ENCODE results near the gene MRPL20. TPM values are rescaled to one million over a fixed set of nuclear protein-coding genes. Genes with fewer than 3 reads are reported as not detected.

The MRPL20 gene
- total RNA-seq, 1 donor from 2014 or later, result 150 TPM

DNA sequence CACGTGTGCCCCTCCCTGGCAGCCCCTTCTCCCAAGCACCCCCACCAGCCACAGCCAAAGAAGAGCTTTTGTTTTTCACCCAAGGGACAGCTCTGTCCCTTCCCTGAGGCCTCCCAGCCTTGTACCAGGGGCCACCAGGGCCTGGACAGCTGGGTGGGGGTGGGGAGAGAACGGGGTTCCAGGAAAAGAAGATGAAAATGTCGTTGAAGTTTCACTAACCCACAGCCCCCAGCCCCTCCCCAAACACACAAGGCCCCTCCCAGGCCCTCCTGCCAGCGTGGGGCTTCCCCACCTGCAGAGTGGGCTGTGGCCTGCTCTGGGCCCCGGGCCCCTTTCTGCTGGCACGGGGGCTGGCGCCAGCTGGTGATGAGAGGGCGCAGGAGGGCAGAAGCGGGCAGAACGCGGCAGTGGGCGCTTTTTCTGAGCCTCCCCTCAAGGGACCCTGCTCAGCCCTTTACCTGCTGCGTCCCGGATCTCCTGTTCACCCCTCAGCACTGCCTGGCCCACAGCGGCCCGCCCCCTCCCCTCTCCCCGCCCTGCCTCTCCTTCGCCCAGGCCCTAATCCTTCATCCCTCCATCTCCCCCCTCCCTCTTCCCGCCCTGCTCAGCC lies 19.5 kb upstream of the MRPL20 start:
- TF ChIP-seq, protein P1, sequence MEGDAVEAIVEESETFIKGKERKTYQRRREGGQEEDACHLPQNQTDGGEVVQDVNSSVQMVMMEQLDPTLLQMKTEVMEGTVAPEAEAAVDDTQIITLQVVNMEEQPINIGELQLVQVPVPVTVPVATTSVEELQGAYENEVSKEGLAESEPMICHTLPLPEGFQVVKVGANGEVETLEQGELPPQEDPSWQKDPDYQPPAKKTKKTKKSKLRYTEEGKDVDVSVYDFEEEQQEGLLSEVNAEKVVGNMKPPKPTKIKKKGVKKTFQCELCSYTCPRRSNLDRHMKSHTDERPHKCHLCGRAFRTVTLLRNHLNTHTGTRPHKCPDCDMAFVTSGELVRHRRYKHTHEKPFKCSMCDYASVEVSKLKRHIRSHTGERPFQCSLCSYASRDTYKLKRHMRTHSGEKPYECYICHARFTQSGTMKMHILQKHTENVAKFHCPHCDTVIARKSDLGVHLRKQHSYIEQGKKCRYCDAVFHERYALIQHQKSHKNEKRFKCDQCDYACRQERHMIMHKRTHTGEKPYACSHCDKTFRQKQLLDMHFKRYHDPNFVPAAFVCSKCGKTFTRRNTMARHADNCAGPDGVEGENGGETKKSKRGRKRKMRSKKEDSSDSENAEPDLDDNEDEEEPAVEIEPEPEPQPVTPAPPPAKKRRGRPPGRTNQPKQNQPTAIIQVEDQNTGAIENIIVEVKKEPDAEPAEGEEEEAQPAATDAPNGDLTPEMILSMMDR (conservative IDR thresholded peaks at IDR 0.05; ENCODE audit: low read depth, low read length), result no peak
- no peak for DNase-seq (ENCODE audit: low read depth)
- H3K4me3 ChIP-seq (ENCODE audit: low read depth, low read length), result no peak overlapping the region

DNA sequence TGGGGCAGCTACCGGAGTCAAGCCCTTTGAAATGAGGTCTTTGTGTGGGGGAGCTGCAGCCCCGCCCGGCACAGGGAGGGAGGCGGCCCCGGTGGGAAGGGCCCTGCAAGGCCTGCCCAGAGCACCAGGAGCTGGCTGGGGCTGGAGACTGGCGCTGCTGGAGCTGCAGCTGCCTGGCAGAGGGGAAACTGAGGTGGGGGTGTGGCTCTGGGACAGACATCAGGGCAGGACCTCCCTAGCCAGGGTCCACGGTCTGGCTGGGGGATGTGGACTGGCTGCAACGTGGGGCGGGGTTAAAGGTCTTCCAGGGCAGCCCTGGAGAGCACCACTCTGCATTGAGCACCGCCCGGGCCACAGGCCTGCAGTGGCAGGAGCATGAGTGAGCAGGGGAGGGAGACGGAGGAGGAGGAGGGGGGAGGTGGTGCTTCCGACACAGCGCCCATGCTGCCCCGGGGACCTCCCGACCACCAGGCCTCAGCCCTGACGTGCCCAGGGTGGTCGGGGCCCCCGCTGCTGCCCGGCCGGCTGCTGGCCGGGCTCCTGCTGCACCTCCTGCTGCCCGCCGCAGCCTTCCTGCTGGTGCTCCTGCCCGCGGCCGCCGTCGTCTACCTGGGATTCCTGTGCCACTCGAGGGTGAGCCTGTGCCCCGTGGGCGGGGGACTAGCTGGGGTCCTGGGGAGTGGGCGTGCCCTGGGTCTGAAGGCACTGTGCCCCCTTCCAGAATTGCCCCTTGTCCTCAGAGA lies 18.8 kb upstream of the MRPL20 start:
- H3K4me3 ChIP-seq (ENCODE audit: low read depth, low read length), result no peak overlapping the region
- no peak for DNase-seq (ENCODE audit: low read depth)
- TF ChIP-seq, protein P1 (conservative IDR thresholded peaks at IDR 0.05; ENCODE audit: low read depth, low read length), result no peak

DNA sequence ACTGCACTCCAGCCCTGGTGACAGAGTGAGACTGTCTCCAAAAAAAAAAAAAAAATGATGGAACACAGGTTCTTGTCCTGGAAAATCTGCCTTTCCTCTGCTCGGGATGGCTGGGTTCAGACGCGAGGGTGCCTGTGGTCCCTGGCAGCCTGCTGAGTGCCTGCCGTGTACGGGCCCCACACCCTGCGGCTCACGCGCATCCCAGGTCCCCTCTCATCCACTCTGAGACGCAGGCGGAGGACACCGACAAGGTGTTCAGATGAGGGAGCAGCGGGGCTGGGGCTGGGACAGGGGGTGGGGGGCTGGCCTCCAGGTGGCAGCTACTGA lies 18.3 kb upstream of the MRPL20 start:
- no peak for DNase-seq (ENCODE audit: low read depth)
- TF ChIP-seq, protein P1 (conservative IDR thresholded peaks at IDR 0.05; ENCODE audit: low read depth, low read length), result no peak
- H3K4me3 ChIP-seq (ENCODE audit: low read depth, low read length), result no peak overlapping the region

DNA sequence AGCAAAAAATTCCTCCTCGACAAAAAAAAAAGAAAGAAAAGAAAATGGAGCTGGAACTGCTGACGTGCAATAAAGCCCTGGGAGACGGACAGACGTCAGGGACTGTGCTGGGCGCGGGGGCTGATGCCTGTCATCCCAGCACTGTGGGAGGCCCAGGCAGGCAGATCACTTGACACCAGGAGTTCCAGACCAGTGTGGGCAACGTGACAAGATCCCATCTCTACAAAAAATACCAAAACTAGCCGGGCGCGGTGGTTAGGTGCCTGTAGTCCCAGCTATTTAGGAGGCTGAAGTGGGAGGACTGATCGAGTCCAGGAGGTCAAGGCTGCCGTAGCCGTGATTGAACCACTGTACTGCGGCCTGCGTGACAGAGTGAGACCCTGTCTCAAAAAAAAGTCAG lies 17.6 kb upstream of the MRPL20 start:
- H3K4me3 ChIP-seq (ENCODE audit: low read depth, low read length), result no peak overlapping the region
- TF ChIP-seq, protein P1 (conservative IDR thresholded peaks at IDR 0.05; ENCODE audit: low read depth, low read length), result no peak
- no peak for DNase-seq (ENCODE audit: low read depth)

DNA sequence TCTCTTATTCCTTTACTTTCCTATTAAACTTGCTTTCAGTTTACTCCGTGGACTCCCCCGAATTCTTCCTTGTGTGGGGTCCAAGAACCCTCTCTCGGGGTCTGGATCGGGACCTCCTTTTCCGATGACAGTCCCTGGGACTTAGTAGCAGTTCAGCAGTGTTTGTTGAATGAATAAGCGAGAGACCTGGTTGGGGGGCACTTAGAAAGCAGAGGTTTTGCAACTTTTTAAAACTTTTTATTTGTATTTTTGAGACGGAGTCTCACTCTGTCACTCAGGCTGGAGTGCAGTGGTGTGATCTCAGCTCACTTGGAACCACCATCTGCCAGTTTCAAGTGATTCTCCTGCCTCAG lies 16.1 kb upstream of the MRPL20 start:
- TF ChIP-seq, protein P1 (conservative IDR thresholded peaks at IDR 0.05; ENCODE audit: low read depth, low read length), result no peak
- H3K4me3 ChIP-seq (ENCODE audit: low read depth, low read length), result no peak overlapping the region
- no peak for DNase-seq (ENCODE audit: low read depth)

DNA sequence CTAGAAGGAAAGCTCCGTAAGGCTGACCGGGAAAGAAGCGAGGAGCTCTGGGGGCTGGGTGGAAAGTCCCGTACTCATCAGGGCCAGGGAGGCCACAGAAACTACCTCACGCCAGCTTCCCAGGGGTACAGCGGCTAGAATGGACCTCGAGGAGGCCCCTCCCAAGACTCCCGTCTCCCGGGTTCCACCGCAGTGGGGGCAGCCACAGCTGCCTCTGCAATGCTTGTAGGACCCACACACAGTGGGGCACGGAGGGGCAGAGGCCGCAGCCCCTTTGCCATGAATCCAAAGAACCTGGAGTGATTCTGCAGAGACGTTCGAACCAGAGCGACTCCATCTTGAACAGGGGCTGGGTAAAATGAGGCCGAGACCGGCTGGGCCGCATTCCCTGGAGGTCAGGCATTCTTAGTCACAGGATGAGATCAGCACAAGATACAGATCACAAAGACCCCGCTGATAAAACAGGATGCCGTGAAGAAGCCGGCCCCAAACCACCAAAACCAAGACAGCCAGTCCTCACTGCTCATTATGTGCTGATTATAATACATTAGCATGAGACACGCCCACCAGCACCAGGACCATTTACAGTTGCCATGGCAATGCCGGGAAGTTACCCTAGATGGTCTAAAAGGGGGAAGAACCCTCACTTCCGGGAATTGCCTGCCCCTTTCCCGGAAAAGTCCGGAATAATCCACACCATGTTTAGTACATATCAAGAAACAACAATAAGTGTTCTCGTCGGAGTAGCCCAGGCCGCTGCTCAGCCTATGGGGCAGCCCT lies 15.6 kb upstream of the MRPL20 start:
- no peak for DNase-seq (ENCODE audit: low read depth)
- H3K4me3 ChIP-seq (ENCODE audit: low read depth, low read length), result no peak overlapping the region
- TF ChIP-seq, protein P1 (conservative IDR thresholded peaks at IDR 0.05; ENCODE audit: low read depth, low read length), result no peak
